AG10803 (cell line): ENCODE data around the gene PRDM15.

Experiments
- DNase-seq: peaks from one replicate; pipeline ENCODE4 v3.0.0; 2010; ENCODE audit warnings: low read depth
- H3K4me3 ChIP-seq: 2 replicates; pipeline ENCODE4 v1.5.1; 2011; ENCODE audit warnings: mild to moderate bottlenecking, low read length, control low read depth
- CTCF ChIP-seq: conservative IDR thresholded peaks from 2 replicates; pipeline ENCODE4 v1.5.1; 2011; ENCODE audit warnings: mild to moderate bottlenecking, low read length, control low read depth, inconsistent platforms

The PRDM15 gene

GRCh38 chr21:41760411-41760810 lies 118.7 kb downstream of the PRDM15 start:
- no peak for TF ChIP-seq CTCF
- no peak overlapping the region for H3K4me3 ChIP-seq
- no peak for DNase-seq

- no peak for DNase-seq
- no peak overlapping the region for H3K4me3 ChIP-seq
- TF ChIP-seq CTCF: no peak
These were observed 119.2 kb downstream of the PRDM15 start for GRCh38 chr21:41759926-41760325.

- no peak for DNase-seq
- TF ChIP-seq CTCF: no peak
- H3K4me3 ChIP-seq: no peak overlapping the region
These were observed 119.8 kb downstream of the PRDM15 start for GRCh38 chr21:41759214-41759840.

GRCh38 chr21:41758550-41758949 lies 120.6 kb downstream of the PRDM15 start:
- no peak overlapping the region for H3K4me3 ChIP-seq
- TF ChIP-seq CTCF: no peak
- DNase-seq: no peak

GRCh38 chr21:41755934-41756773 lies 123.0 kb downstream of the PRDM15 start:
- no peak for DNase-seq
- TF ChIP-seq CTCF: no peak
- H3K4me3 ChIP-seq: no peak overlapping the region

- no peak overlapping the region for H3K4me3 ChIP-seq
- no peak for DNase-seq
- no peak for TF ChIP-seq CTCF
These were observed 123.7 kb downstream of the PRDM15 start for GRCh38 chr21:41755258-41755933.
